ENCODE measurements around the gene ANKRD2.
"Not testable (repeated sequence)": the region's sequence is repeated elsewhere in the genome, so short reads cannot be mapped to it uniquely, and the experiment has no call there.

The ANKRD2 gene

GRCh38 chr10:97561386-97562077 is 11.0 kb upstream of the ANKRD2 start:
- H3K4me1 ChIP-seq (ENCODE audit: control insufficient read depth, insufficient read depth, low read length); H3K36me3 ChIP-seq (ENCODE audit: control insufficient read depth, insufficient read depth, low read length); H3K4me3 ChIP-seq (ENCODE audit: insufficient read depth, low read depth, low read length); H3K27me3 ChIP-seq (ENCODE audit: control insufficient read depth, insufficient read depth, low read length, poor library complexity, severe bottlenecking); H3K27ac ChIP-seq (ENCODE audit: insufficient read depth, low read depth, low read length, poor library complexity, severe bottlenecking); H3K9me3 ChIP-seq (ENCODE audit: control insufficient read depth, low read length): not testable (repeated sequence)
- 91 to 95% methylated on average over 10 to 12 of the region's 12 CpGs for WGBS, 2 experiments

GRCh38 chr10:97562329-97562728 is 10.2 kb upstream of the ANKRD2 start:
- not testable (repeated sequence) for H3K27ac ChIP-seq (ENCODE audit: insufficient read depth, low read depth, low read length, poor library complexity, severe bottlenecking); H3K4me3 ChIP-seq (ENCODE audit: insufficient read depth, low read depth, low read length); H3K27me3 ChIP-seq (ENCODE audit: control insufficient read depth, insufficient read depth, low read length, poor library complexity, severe bottlenecking); H3K9me3 ChIP-seq (ENCODE audit: control insufficient read depth, low read length); H3K36me3 ChIP-seq (ENCODE audit: control insufficient read depth, insufficient read depth, low read length); H3K4me1 ChIP-seq (ENCODE audit: control insufficient read depth, insufficient read depth, low read length)
- WGBS, 2 experiments: 94 to 99% methylated on average over 5 of the region's 5 CpGs

GRCh38 chr10:97563337-97563736 is 9.2 kb upstream of the ANKRD2 start:
- H3K4me3 ChIP-seq (ENCODE audit: insufficient read depth, low read depth, low read length): no peak overlapping the region
- H3K4me1 ChIP-seq (ENCODE audit: control insufficient read depth, insufficient read depth, low read length): no peaks in the 10 kb centered on the region
- WGBS, 2 experiments: 94 to 100% methylated on average over 4 of the region's 4 CpGs
- no peak overlapping the region for H3K27ac ChIP-seq (ENCODE audit: insufficient read depth, low read depth, low read length, poor library complexity, severe bottlenecking)
- no peaks in the 10 kb centered on the region for H3K9me3 ChIP-seq (ENCODE audit: control insufficient read depth, low read length)
- H3K27me3 ChIP-seq (ENCODE audit: control insufficient read depth, insufficient read depth, low read length, poor library complexity, severe bottlenecking): no peaks in the 10 kb centered on the region
- no peaks in the 10 kb centered on the region for H3K36me3 ChIP-seq (ENCODE audit: control insufficient read depth, insufficient read depth, low read length)

GRCh38 chr10:97564776-97565175 is 7.8 kb upstream of the ANKRD2 start:
- WGBS, 2 experiments: 91 to 95% methylated on average over 4 of the region's 4 CpGs
- Histone ChIP-seq H3K27ac (ENCODE audit: insufficient read depth, low read depth, low read length, poor library complexity, severe bottlenecking) (no peak overlapping the region), H3K9me3 (ENCODE audit: control insufficient read depth, low read length) (no peaks in the 10 kb centered on the region), H3K36me3 (ENCODE audit: control insufficient read depth, insufficient read depth, low read length) (no peaks in the 10 kb centered on the region), H3K4me1 (ENCODE audit: control insufficient read depth, insufficient read depth, low read length) (no peaks in the 10 kb centered on the region), H3K4me3 (ENCODE audit: insufficient read depth, low read depth, low read length) (no peak overlapping the region), H3K27me3 (ENCODE audit: control insufficient read depth, insufficient read depth, low read length, poor library complexity, severe bottlenecking) (no peaks in the 10 kb centered on the region)

- H3K27ac ChIP-seq (ENCODE audit: insufficient read depth, low read depth, low read length, poor library complexity, severe bottlenecking): no peak overlapping the region
- no peaks in the 10 kb centered on the region for H3K27me3 ChIP-seq (ENCODE audit: control insufficient read depth, insufficient read depth, low read length, poor library complexity, severe bottlenecking)
- H3K4me1 ChIP-seq (ENCODE audit: control insufficient read depth, insufficient read depth, low read length): no peaks in the 10 kb centered on the region
- H3K9me3 ChIP-seq (ENCODE audit: control insufficient read depth, low read length): no peaks in the 10 kb centered on the region
- no peaks in the 10 kb centered on the region for H3K36me3 ChIP-seq (ENCODE audit: control insufficient read depth, insufficient read depth, low read length)
- WGBS, 2 experiments: 80 to 99% methylated on average over 2 of the region's 2 CpGs
- no peak overlapping the region for H3K4me3 ChIP-seq (ENCODE audit: insufficient read depth, low read depth, low read length)
These were observed 6.1 kb upstream of the ANKRD2 start for GRCh38 chr10:97566336-97566996.

GRCh38 chr10:97567891-97568290 is 4.7 kb upstream of the ANKRD2 start:
- no peak overlapping the region for H3K4me3 ChIP-seq (ENCODE audit: insufficient read depth, low read depth, low read length)
- 91 to 92% methylated on average over 15 of the region's 15 CpGs for WGBS, 2 experiments

GRCh38 chr10:97570146-97570788 is 2.3 kb upstream of the ANKRD2 start:
- WGBS, 2 experiments: 95 to 98% methylated on average over 33 of the region's 33 CpGs
- no peak overlapping the region for H3K4me3 ChIP-seq (ENCODE audit: insufficient read depth, low read depth, low read length)
- no peak overlapping the region for H3K27ac ChIP-seq (ENCODE audit: insufficient read depth, low read depth, low read length, poor library complexity, severe bottlenecking)
- H3K4me1 ChIP-seq (ENCODE audit: control insufficient read depth, insufficient read depth, low read length): no peaks in the 10 kb centered on the region
- H3K27me3 ChIP-seq (ENCODE audit: control insufficient read depth, insufficient read depth, low read length, poor library complexity, severe bottlenecking): no peaks in the 10 kb centered on the region
- H3K36me3 ChIP-seq (ENCODE audit: control insufficient read depth, insufficient read depth, low read length): no peaks in the 10 kb centered on the region
- H3K9me3 ChIP-seq (ENCODE audit: control insufficient read depth, low read length): no peaks in the 10 kb centered on the region

More at GRCh38 chr10:97567891-97568290, 4.7 kb upstream of the ANKRD2 start:
- no peaks in the 10 kb centered on the region for H3K9me3 ChIP-seq (ENCODE audit: control insufficient read depth, low read length)
- H3K27me3 ChIP-seq (ENCODE audit: control insufficient read depth, insufficient read depth, low read length, poor library complexity, severe bottlenecking): no peaks in the 10 kb centered on the region
- no peak overlapping the region for H3K27ac ChIP-seq (ENCODE audit: insufficient read depth, low read depth, low read length, poor library complexity, severe bottlenecking)
- H3K4me1 ChIP-seq (ENCODE audit: control insufficient read depth, insufficient read depth, low read length): no peaks in the 10 kb centered on the region
- H3K36me3 ChIP-seq (ENCODE audit: control insufficient read depth, insufficient read depth, low read length): no peaks in the 10 kb centered on the region

- Histone ChIP-seq H3K9me3 (ENCODE audit: control insufficient read depth, low read length) (no peaks in the 10 kb centered on the region), H3K4me3 (ENCODE audit: insufficient read depth, low read depth, low read length) (no peak overlapping the region), H3K27me3 (ENCODE audit: control insufficient read depth, insufficient read depth, low read length, poor library complexity, severe bottlenecking) (no peaks in the 10 kb centered on the region), H3K27ac (ENCODE audit: insufficient read depth, low read depth, low read length, poor library complexity, severe bottlenecking) (no peak overlapping the region), H3K36me3 (ENCODE audit: control insufficient read depth, insufficient read depth, low read length) (no peaks in the 10 kb centered on the region), H3K4me1 (ENCODE audit: control insufficient read depth, insufficient read depth, low read length) (no peaks in the 10 kb centered on the region)
- WGBS, 2 experiments: 88 to 90% methylated on average over 5 of the region's 5 CpGs
These were observed 1.6 kb upstream of the ANKRD2 start for GRCh38 chr10:97570789-97571471.

GRCh38 chr10:97571622-97572021 is 957 bp upstream of the ANKRD2 start:
- H3K27me3 ChIP-seq (ENCODE audit: control insufficient read depth, insufficient read depth, low read length, poor library complexity, severe bottlenecking): no peaks in the 10 kb centered on the region
- no peaks in the 10 kb centered on the region for H3K9me3 ChIP-seq (ENCODE audit: control insufficient read depth, low read length)
- no peak overlapping the region for H3K27ac ChIP-seq (ENCODE audit: insufficient read depth, low read depth, low read length, poor library complexity, severe bottlenecking)
- H3K4me3 ChIP-seq (ENCODE audit: insufficient read depth, low read depth, low read length): no peak overlapping the region
- WGBS, 2 experiments: 90 to 91% methylated on average over 3 of the region's 3 CpGs
- H3K4me1 ChIP-seq (ENCODE audit: control insufficient read depth, insufficient read depth, low read length): no peaks in the 10 kb centered on the region
- no peaks in the 10 kb centered on the region for H3K36me3 ChIP-seq (ENCODE audit: control insufficient read depth, insufficient read depth, low read length)

GRCh38 chr10:97573021-97573420 is 442 bp downstream of the ANKRD2 start:
- no peaks in the 10 kb centered on the region for H3K9me3 ChIP-seq (ENCODE audit: control insufficient read depth, low read length)
- no peak overlapping the region for H3K27ac ChIP-seq (ENCODE audit: insufficient read depth, low read depth, low read length, poor library complexity, severe bottlenecking)
- WGBS, 2 experiments: 91 to 95% methylated on average over 2 of the region's 2 CpGs
- H3K4me1 ChIP-seq (ENCODE audit: control insufficient read depth, insufficient read depth, low read length): no peaks in the 10 kb centered on the region
- H3K27me3 ChIP-seq (ENCODE audit: control insufficient read depth, insufficient read depth, low read length, poor library complexity, severe bottlenecking): no peaks in the 10 kb centered on the region
- no peaks in the 10 kb centered on the region for H3K36me3 ChIP-seq (ENCODE audit: control insufficient read depth, insufficient read depth, low read length)
- H3K4me3 ChIP-seq (ENCODE audit: insufficient read depth, low read depth, low read length): no peak overlapping the region
